ENCODE data around the gene STX10. TPM values are rescaled to one million over a fixed set of nuclear protein-coding genes. Genes with fewer than 3 reads are reported as not detected.

Gene STX10
- total RNA-seq, 1 experiment from 2014 or later = 63.3 TPM

DNA sequence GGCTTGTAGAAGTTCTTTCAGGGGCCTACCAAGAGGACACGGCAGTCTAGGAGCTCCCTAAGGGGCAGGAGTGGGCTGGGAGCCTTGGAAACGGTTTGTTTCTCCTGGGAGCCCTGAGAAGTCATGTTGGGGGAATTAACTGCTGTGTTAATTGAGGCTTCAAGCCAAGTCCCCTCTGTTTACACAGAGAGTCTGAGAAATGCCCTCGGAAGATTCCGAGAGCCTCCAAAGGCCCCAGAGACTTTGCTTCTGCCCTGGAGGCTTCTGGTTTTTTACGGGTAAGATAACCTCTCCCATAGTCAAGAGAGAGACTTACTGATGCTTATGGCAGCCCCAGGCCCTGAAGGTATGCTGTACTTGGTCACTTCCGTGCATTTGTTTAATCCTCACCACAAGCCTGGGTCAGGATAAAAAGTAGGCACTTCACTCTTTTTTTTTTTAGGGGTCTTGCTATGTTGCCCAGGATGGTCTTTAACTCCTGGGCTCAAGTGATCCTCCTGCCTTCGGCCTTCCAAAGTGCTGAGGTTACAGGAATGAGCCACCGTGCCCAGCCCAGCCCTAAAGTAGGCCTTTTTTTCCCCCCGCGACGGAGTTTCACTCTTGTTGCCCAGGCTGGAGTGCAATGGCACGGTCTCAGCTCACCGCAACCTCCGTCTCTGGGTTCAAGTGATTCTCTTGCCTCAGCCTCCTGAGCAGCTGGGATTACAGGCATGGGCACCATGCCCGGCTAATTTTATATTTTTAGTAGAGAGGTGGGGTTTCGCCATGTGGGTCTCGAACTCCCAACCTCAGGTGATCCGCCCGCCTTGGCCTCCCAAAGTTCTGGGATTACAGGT lies 15.2 kb upstream of the STX10 start:
- ChIA-PET POLR2A (ENCODE audit: low non-redundant PET) (interaction anchor here (0.6 to 2.2 kb wide), 2 partner anchors 13 to 301 kb away, joined by 10 to 13 read pairs; no protein-coding TSS in a partner anchor), CTCF (interaction anchor here (1.6 to 1.8 kb wide), 2 partner anchors 10 to 200 kb away, joined by 5 to 8 read pairs; no protein-coding TSS in a partner anchor)
- Histone ChIP-seq H3K9me3 (ENCODE audit: low read depth, low read length, poor library complexity, severe bottlenecking) (no peaks in the 10 kb centered on the region), H3K4me1 (ENCODE audit: insufficient read depth, low read length, poor library complexity, severe bottlenecking) (peaks cover 49% of the 10 kb centered on the region), H3K36me3 (ENCODE audit: insufficient read depth, low read length, poor library complexity, severe bottlenecking) (no peaks in the 10 kb centered on the region), H3K27ac (ENCODE audit: low read depth, low read length, poor library complexity, severe bottlenecking) (peak overlapping the region; percentile 100), H3K4me3 (ENCODE audit: low read depth, low read length, poor library complexity, severe bottlenecking) (no peak overlapping the region), H3K27me3 (replicated peaks; ENCODE audit: insufficient read depth, low read depth, low read length, poor library complexity) (no peaks in the 10 kb centered on the region)
- intact Hi-C loops (cut with micrococcal nuclease; ENCODE audit: unreplicated experiment) = loop anchor here (2.0 to 10.0 kb wide), 2 partner anchors 15 to 679 kb away; partner anchors contain the start of genes IER2 and STX10
- no peak for TF ChIP-seq EZH2 (IDR thresholded peaks at IDR 0.05; ENCODE audit: borderline replicate concordance, low read depth, low read length, poor library complexity, severe bottlenecking)
- DNase-seq (ENCODE audit: low spot score) = peak; percentile 79
- TSS peak; percentile 43 for BruUV-seq (replicated peaks)

DNA sequence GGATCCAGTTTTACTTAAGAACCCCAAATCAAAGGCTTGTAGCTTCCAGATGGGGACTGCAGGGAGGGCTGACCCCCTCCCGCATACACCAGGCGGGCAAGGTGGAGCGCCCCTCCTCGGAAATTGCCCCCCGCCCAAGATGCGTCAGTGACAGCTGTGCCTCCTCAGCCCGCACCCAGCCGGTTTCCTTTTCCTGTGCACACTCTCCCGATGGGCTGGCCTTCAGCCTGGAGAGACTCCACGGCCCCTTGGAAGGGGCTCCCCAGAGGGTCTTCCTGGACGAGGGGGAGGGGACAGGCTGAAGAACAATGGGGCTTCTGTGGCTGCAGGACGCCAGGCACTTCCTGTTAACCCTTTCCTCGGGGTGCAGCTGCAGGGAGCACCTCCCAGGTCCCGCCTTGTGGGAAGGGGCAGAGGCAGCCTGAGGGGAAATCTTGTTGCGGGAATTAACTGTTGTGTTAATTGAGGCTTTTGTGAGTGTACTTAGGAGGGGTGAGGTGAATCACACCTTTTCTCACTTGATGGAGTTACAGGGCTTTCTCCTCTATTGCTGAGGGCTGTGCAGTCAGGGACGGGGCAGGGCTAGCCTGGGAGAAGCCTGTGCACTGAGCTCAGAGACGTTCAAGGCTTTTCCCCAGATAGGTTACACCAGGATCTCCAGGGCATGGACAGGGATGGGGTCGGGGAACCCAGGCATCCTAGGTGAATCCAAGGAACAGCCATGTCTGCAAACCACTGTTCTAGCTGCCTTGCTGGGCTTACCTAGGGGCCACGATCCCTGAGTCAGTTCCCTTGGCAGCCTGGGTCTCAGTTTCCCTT lies 14.4 kb upstream of the STX10 start:
- H3K27ac ChIP-seq (ENCODE audit: low read depth, low read length, poor library complexity, severe bottlenecking) = peak overlapping the region; percentile 100
- no peak for TF ChIP-seq EZH2 (IDR thresholded peaks at IDR 0.05; ENCODE audit: borderline replicate concordance, low read depth, low read length, poor library complexity, severe bottlenecking)
- TF ChIP-seq, protein P1, sequence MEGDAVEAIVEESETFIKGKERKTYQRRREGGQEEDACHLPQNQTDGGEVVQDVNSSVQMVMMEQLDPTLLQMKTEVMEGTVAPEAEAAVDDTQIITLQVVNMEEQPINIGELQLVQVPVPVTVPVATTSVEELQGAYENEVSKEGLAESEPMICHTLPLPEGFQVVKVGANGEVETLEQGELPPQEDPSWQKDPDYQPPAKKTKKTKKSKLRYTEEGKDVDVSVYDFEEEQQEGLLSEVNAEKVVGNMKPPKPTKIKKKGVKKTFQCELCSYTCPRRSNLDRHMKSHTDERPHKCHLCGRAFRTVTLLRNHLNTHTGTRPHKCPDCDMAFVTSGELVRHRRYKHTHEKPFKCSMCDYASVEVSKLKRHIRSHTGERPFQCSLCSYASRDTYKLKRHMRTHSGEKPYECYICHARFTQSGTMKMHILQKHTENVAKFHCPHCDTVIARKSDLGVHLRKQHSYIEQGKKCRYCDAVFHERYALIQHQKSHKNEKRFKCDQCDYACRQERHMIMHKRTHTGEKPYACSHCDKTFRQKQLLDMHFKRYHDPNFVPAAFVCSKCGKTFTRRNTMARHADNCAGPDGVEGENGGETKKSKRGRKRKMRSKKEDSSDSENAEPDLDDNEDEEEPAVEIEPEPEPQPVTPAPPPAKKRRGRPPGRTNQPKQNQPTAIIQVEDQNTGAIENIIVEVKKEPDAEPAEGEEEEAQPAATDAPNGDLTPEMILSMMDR (conservative IDR thresholded peaks at IDR 0.05; ENCODE audit: low read depth, low read length) = no peak
- H3K27me3 ChIP-seq (replicated peaks; ENCODE audit: insufficient read depth, low read depth, low read length, poor library complexity) = no peaks in the 10 kb centered on the region
- H3K36me3 ChIP-seq (ENCODE audit: insufficient read depth, low read length, poor library complexity, severe bottlenecking) = no peaks in the 10 kb centered on the region
- ChIA-PET POLR2A (ENCODE audit: low non-redundant PET) (interaction anchor here (0.6 to 2.2 kb wide), 5 partner anchors 12 to 300 kb away, joined by 3 to 15 read pairs (median 10); no protein-coding TSS in a partner anchor), CTCF (interaction anchor here (0.6 to 1.8 kb wide), 3 partner anchors 9 to 199 kb away, joined by 5 to 8 read pairs (median 8); no protein-coding TSS in a partner anchor)
- intact Hi-C loops (cut with micrococcal nuclease; ENCODE audit: unreplicated experiment) = loop anchor here (2.0 to 10.0 kb wide), 2 partner anchors 14 to 680 kb away; partner anchors contain the start of genes IER2 and STX10
- H3K4me1 ChIP-seq (ENCODE audit: insufficient read depth, low read length, poor library complexity, severe bottlenecking) = peaks cover 49% of the 10 kb centered on the region
- BruUV-seq (replicated peaks) = no TSS peak
- H3K4me3 ChIP-seq (ENCODE audit: low read depth, low read length, poor library complexity, severe bottlenecking) = peak overlapping the region; percentile 44
- H3K9me3 ChIP-seq (ENCODE audit: low read depth, low read length, poor library complexity, severe bottlenecking) = no peaks in the 10 kb centered on the region
- DNase-seq (ENCODE audit: low spot score) = peak; percentile 100

DNA sequence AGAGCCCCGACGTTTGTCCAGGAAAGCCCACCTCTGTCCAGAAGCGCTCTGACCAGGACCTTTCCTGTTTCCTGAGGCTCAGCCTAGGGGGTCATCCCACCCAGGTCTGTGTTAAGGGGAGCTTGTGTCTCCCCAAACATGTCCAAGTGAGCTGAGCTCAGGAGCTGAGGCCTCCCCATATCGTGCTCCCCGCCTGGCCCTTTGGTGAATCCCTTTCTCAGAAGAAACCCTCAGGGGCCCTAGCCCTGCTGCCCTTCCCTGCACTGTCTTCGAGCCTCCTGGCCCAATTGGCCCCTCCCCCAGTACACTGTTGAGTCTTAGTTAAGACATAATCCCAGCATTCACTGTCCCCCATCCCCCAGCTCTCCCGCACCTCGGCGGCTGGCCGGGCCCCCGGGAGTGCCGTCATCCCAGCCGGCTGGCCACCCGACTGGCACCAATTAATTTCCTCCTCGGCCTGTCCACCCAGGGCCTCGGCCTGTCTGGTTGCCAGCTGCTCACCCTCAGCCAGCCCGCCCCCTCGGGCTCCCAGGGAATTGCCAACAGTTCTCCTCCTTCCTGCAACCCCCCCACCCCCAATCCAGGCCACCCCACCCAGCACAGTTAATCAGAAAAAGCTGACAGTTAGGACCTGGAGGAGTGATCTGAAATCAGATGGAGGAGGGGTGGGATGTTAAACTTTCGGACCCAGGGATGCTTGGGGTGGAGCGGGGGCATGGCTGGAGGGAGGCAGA lies 13.6 kb upstream of the STX10 start:
- no peaks in the 10 kb centered on the region for H3K9me3 ChIP-seq (ENCODE audit: low read depth, low read length, poor library complexity, severe bottlenecking)
- TF ChIP-seq, protein P1 (conservative IDR thresholded peaks at IDR 0.05; ENCODE audit: low read depth, low read length) = no peak
- no peak for TF ChIP-seq EZH2 (IDR thresholded peaks at IDR 0.05; ENCODE audit: borderline replicate concordance, low read depth, low read length, poor library complexity, severe bottlenecking)
- CTCF ChIA-PET = interaction anchor here (0.5 to 1.8 kb wide), 4 partner anchors 8 to 198 kb away, joined by 3 to 8 read pairs (median 6); no protein-coding TSS in a partner anchor
- intact Hi-C loops (cut with micrococcal nuclease; ENCODE audit: unreplicated experiment) = loop anchor here (2.0 to 10.0 kb wide), 2 partner anchors 13 to 681 kb away; partner anchors contain the start of genes IER2 and STX10
- H3K27ac ChIP-seq (ENCODE audit: low read depth, low read length, poor library complexity, severe bottlenecking) = peak overlapping the region; percentile 100
- peak; percentile 97 for DNase-seq (ENCODE audit: low spot score)
- peak overlapping the region; percentile 44 for H3K4me3 ChIP-seq (ENCODE audit: low read depth, low read length, poor library complexity, severe bottlenecking)
- H3K27me3 ChIP-seq (replicated peaks; ENCODE audit: insufficient read depth, low read depth, low read length, poor library complexity) = no peaks in the 10 kb centered on the region
- BruUV-seq (replicated peaks) = TSS peak; percentile 53
- POLR2A ChIA-PET (ENCODE audit: low non-redundant PET) = interaction anchor here (0.6 to 2.2 kb wide), 3 partner anchors 11 to 211 kb away, joined by 3 to 15 read pairs (median 13); no protein-coding TSS in a partner anchor
- H3K36me3 ChIP-seq (ENCODE audit: insufficient read depth, low read length, poor library complexity, severe bottlenecking) = no peaks in the 10 kb centered on the region
- H3K4me1 ChIP-seq (ENCODE audit: insufficient read depth, low read length, poor library complexity, severe bottlenecking) = peaks cover 49% of the 10 kb centered on the region

Data from A673 (cell line).